Measurements from ENCODE around the gene PXYLP1. TPM values are rescaled to one million over a fixed set of nuclear protein-coding genes. Genes with fewer than 3 reads are reported as not detected.

Gene PXYLP1
- total and polyA plus RNA-seq, 9 of the 15 experiments (the other 6 are each of a cell fraction or from before 2014, with no cell fraction given): 0.80 to 2.9 (median 1.3) TPM

GRCh38 chr3:141272906-141273662, 41.5 kb downstream of the PXYLP1 start:
- ChIA-PET CTCF (ENCODE audit: low intra/inter-chr PET ratio) (no interaction called here), POLR2A (no interaction called here)
- Histone ChIP-seq H4K20me1 (replicated peaks; ENCODE audit: control insufficient read depth, insufficient read depth, low read length) (no peaks in the 10 kb centered on the region; the same call in 1 of the 2 replicates), H3K27ac (ENCODE audit: extremely low read depth, low read depth, low read length) (no peak overlapping the region), H2AFZ (ENCODE audit: low read depth, low read length) (no peak overlapping the region), H3K4me3 (no peak overlapping the region), H3K9me3 (replicated peaks; ENCODE audit: control insufficient read depth, insufficient read depth, low read depth, low read length) (no peaks in the 10 kb centered on the region), H3K9me1 (ENCODE audit: control insufficient read depth, insufficient read depth, low read length) (no peaks in the 10 kb centered on the region), H3K4me2 (ENCODE audit: insufficient read depth, low read length) (no peak overlapping the region), H3K79me2 (ENCODE audit: control insufficient read depth, insufficient read depth, low read length) (no peaks in the 10 kb centered on the region), H3K9ac (ENCODE audit: insufficient read depth in 1 of 2, low read depth in 2 of 2, low read length in 2 of 2) (no peak overlapping the region), H3K36me3 (ENCODE audit: control insufficient read depth, insufficient read depth, low read length) (no peaks in the 10 kb centered on the region), H3K4me1 (replicated peaks in 1 of 2; ENCODE audit: control insufficient read depth in 2 of 2, insufficient read depth in 2 of 2, low read length in 2 of 2) (peaks cover 0 to 5% of the 10 kb centered on the region in 2 experiments; a peak in 3 of 5 replicates), H3K27me3 (ENCODE audit: control insufficient read depth in 2 of 2, insufficient read depth in 2 of 2, low read length in 2 of 2) (peaks cover 28 to 54% of the 10 kb centered on the region in 2 experiments)
- DNase-seq (ENCODE audit: extremely low read depth in 1 of 4, low spot score in 3 of 4): no peak
- FAIRE-seq: no peak
- intact Hi-C loops (cut with micrococcal nuclease): no loop called here
- BruUV-seq (replicated peaks): no TSS peak
- in situ Hi-C loops (cut with MboI): no loop called here
- 1% methylated on average over 8 of the region's 8 CpGs for WGBS (ENCODE audit: insufficient coverage, low coverage, missing lambda C conversion rate)
- no peak for TF ChIP-seq DDX20 (tag; IDR thresholded peaks at IDR 0.05; ENCODE audit: low read depth)
- TF ChIP-seq BMI1 (IDR thresholded peaks at IDR 0.05; ENCODE audit: low read length): no peak
- TF ChIP-seq PRPF4 (IDR thresholded peaks at IDR 0.05; ENCODE audit: insufficient read depth, low read depth, low read length, poor library complexity, severe bottlenecking): no peak
- no peak for TF ChIP-seq ZNF133 (CRISPR knock-in tag; IDR thresholded peaks at IDR 0.05)
- TF ChIP-seq BRD4 (IDR thresholded peaks at IDR 0.05): no peak
- TF ChIP-seq HNRNPUL1 (IDR thresholded peaks at IDR 0.05; ENCODE audit: low read length): no peak
- no peak for TF ChIP-seq ZNF134 (CRISPR knock-in tag; conservative IDR thresholded peaks at IDR 0.05)
- TF ChIP-seq HOXB6 (CRISPR knock-in tag; IDR thresholded peaks at IDR 0.05; ENCODE audit: borderline replicate concordance): no peak
- no peak for TF ChIP-seq ZNF830 (CRISPR knock-in tag; IDR thresholded peaks at IDR 0.05)
- TF ChIP-seq ILK (tag; IDR thresholded peaks at IDR 0.05; ENCODE audit: borderline replicate concordance, low read depth): no peak
- no peak for TF ChIP-seq FOXA1 (IDR thresholded peaks at IDR 0.05; ENCODE audit: borderline replicate concordance)
- TF ChIP-seq ZNF512 (tag; IDR thresholded peaks at IDR 0.05): no peak
- ATAC-seq: no peak

Data from K562 (cell line).